ENCODE results near the gene SMAD1. TPM values are rescaled to one million over a fixed set of nuclear protein-coding genes. Genes with fewer than 3 reads are reported as not detected.
A peak's percentile ranks its signal among the peaks of the same experiment; 100 is the strongest.
"Not testable (repeated sequence)": the region's sequence is repeated elsewhere in the genome, so short reads cannot be mapped to it uniquely, and the experiment has no call there.

Gene SMAD1
- total RNA-seq, 2 experiments from 2014 or later, result 0.65 TPM; not detected in 1

DNA sequence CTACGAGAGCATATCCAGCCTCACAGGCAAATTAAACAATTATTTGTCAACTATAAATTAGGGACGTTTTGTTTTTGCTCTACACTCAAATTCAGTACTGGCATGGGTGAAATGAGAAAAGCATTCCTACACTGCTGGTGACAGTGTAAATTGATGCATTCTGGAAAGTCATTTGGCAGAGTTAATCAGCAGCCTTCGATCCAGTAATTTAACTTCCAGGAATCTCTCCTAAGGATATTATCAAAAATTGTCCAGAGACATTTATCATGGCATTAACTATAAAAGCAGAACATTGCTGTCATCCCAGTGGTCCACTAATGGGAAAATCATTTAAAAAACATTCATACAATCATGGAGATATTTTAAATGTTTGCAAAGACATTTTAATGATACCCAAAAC is 70.0 kb downstream of the SMAD1 start:
- Mint-ChIP-seq H3K4me3 (no peak overlapping the region), H3K27ac (no peak overlapping the region), H3K9me3 (ENCODE audit: insufficient read depth) (no peaks in the 10 kb centered on the region), H3K36me3 (ENCODE audit: low read depth) (no peaks in the 10 kb centered on the region), H3K4me1 (ENCODE audit: low read depth) (peaks cover 4% of the 10 kb centered on the region), H3K27me3 (ENCODE audit: low read depth) (peaks cover 2% of the 10 kb centered on the region)
- ATAC-seq, result no peak
- no peak for DNase-seq
- POLR2A ChIA-PET, result no interaction called here
- CTCF ChIA-PET, result no interaction called here

DNA sequence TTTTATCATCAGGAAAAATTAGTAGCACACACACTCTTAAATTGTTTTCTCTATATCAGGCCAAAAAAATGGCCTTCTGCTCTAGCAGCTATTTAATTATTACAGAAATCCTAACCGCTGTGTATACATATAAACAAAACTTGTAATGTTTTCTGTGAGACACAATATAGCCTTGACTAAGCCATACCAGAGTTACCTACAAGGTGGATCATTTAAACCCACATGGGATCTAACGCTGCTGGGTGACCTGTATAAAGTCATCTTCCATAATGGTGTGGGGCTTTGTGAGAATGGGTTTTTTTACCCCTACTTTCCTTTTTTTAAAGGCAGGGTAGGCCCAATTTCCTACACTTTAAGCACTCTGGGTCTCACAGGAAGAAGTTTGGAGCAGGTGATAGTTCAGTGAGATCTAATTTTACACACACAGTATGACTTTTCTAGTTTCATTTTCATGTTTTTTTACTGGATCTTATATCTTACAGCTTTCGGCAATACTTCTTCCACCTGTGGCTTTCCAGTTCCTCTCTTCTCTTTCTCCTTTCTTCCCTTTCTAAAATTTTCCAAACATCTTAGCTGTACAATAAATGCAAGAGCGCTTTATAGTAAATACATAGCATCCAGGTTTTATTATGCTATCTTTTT is 70.6 kb downstream of the SMAD1 start:
- Mint-ChIP-seq H3K4me3 (no peak overlapping the region), H3K9me3 (ENCODE audit: insufficient read depth) (no peaks in the 10 kb centered on the region), H3K36me3 (ENCODE audit: low read depth) (no peaks in the 10 kb centered on the region), H3K27ac (no peak overlapping the region), H3K27me3 (ENCODE audit: low read depth) (peaks cover 2% of the 10 kb centered on the region), H3K4me1 (ENCODE audit: low read depth) (peaks cover 4% of the 10 kb centered on the region)
- POLR2A ChIA-PET, result no interaction called here
- no peak for DNase-seq
- no peak for ATAC-seq
- CTCF ChIA-PET, result interaction anchor here (1.4 to 2.6 kb wide), 2 partner anchors 64 to 318 kb away, joined by 3 to 9 read pairs; no protein-coding TSS in a partner anchor

DNA sequence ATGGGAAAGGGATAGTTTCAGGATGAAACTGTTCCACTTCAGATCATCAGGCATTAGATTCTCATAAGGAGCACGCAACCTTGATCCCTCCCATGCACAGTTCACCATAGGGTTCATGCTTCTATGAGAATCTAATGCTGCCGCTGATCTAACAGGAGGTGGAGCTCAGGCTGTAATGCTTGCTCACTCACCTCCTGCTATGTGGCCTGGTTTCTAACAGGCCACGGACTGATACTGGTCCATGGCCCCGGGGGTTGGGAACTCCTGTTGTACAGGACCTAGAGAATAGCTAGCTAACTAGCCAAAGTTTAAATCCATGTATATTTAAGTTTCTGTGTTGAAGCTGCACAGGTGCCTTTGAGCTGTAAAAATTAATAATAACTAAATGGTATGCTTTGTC is 71.7 kb downstream of the SMAD1 start:
- Mint-ChIP-seq H3K36me3 (ENCODE audit: low read depth) (no peaks in the 10 kb centered on the region), H3K4me3 (no peak overlapping the region), H3K27me3 (ENCODE audit: low read depth) (peaks cover 2% of the 10 kb centered on the region), H3K9me3 (ENCODE audit: insufficient read depth) (no peaks in the 10 kb centered on the region), H3K4me1 (ENCODE audit: low read depth) (peaks cover 4% of the 10 kb centered on the region), H3K27ac (no peak overlapping the region)
- POLR2A ChIA-PET, result no interaction called here
- ATAC-seq, result no peak
- CTCF ChIA-PET, result interaction anchor here (1.4 to 2.6 kb wide), 2 partner anchors 63 to 319 kb away, joined by 3 to 9 read pairs; no protein-coding TSS in a partner anchor
- no peak for DNase-seq

DNA sequence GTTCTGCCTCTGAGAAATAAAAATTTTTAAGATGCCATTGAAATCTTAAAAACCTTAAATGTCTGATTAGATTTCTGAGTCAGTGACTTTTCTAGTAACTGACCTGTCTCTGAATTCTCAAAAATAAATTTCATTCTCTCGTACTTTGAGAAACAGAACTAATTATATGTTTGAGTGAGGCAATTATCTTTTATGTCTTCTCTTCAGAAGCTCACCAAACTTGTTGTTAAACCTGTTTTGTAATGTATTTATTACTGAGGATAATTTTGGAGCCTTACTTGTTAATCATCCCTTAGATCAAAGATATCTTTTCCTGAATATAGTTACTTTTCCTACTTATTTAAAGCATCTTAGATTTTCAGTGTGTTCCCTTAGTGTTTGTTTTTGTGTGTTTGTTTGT is 73.0 kb downstream of the SMAD1 start:
- ChIA-PET CTCF (interaction anchor here (2.6 kb wide), 1 partner anchor 320 kb away, joined by 9 read pairs; no protein-coding TSS in a partner anchor), POLR2A (no interaction called here)
- H3K9me3 Mint-ChIP-seq (ENCODE audit: insufficient read depth), result no peaks in the 10 kb centered on the region
- ATAC-seq (no peak), DNase-seq (no peak)
- H3K27me3 Mint-ChIP-seq (ENCODE audit: low read depth), result peaks cover 5% of the 10 kb centered on the region
- no peak overlapping the region for H3K4me3 Mint-ChIP-seq
- H3K4me1 Mint-ChIP-seq (ENCODE audit: low read depth), result peaks cover 4% of the 10 kb centered on the region
- no peaks in the 10 kb centered on the region for H3K36me3 Mint-ChIP-seq (ENCODE audit: low read depth)
- H3K27ac Mint-ChIP-seq, result no peak overlapping the region

DNA sequence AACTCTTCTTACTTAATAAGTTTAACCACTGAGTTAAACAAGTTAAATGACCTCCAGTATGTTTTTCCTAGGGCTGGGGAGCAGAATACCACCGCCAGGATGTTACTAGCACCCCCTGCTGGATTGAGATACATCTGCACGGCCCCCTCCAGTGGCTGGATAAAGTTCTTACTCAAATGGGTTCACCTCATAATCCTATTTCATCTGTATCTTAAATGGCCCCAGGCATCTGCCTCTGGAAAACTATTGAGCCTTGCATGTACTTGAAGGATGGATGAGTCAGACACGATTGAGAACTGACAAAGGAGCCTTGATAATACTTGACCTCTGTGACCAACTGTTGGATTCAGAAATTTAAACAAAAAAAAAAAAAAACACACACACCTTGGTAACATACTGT is 76.1 kb downstream of the SMAD1 start:
- Mint-ChIP-seq H3K9me3 (ENCODE audit: insufficient read depth) (no peaks in the 10 kb centered on the region), H3K27ac (no peak overlapping the region), H3K27me3 (ENCODE audit: low read depth) (peaks cover 5% of the 10 kb centered on the region), H3K4me1 (ENCODE audit: low read depth) (no peaks in the 10 kb centered on the region), H3K4me3 (no peak overlapping the region), H3K36me3 (ENCODE audit: low read depth) (no peaks in the 10 kb centered on the region)
- POLR2A ChIA-PET, result no interaction called here
- DNase-seq (peak; percentile 63), ATAC-seq (peak; percentile 73)
- CTCF ChIA-PET, result interaction anchor here (0.7 to 1.2 kb wide), 11 partner anchors 10 to 341 kb away, joined by 3 to 18 read pairs (median 4); no protein-coding TSS in a partner anchor

DNA sequence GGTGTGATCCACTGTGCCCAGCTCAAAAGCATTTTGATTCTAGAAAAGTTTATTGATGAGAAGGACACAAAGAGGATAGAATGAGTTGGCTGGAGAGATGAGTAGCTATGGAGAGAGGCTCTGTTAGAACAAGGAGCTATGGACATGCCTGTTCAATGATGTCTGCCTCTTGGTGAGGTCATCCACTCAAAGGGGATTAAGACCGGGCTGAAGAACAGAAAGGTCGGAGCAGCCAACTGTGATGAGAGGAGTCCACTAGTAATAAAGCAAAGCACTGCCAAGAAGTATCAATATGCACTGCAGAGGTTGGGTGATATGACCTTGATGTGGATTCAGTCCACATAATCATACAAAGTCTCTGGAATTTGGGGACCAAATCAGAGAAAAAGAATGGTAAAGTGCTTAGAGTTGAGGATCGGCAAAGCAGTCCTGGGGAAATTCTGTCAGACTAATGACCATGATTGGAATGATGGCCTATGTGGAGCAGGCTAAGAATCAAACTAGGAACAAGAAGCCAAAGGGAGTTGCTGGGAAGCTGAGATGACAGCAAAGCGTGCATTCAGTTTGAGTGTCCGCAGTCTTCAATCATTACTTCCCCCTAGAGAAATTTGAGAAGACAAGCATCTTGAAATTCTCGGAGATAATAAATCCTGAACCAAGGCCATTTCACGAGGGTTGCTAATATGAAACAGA is 81.8 kb downstream of the SMAD1 start:
- ChIA-PET CTCF (no interaction called here), POLR2A (no interaction called here)
- ATAC-seq, result no peak
- Mint-ChIP-seq H3K4me3 (no peak overlapping the region), H3K4me1 (ENCODE audit: low read depth) (no peaks in the 10 kb centered on the region), H3K27ac (no peak overlapping the region), H3K9me3 (ENCODE audit: insufficient read depth) (no peaks in the 10 kb centered on the region), H3K27me3 (ENCODE audit: low read depth) (peaks cover 19% of the 10 kb centered on the region), H3K36me3 (ENCODE audit: low read depth) (no peaks in the 10 kb centered on the region)
- DNase-seq, result no peak

DNA sequence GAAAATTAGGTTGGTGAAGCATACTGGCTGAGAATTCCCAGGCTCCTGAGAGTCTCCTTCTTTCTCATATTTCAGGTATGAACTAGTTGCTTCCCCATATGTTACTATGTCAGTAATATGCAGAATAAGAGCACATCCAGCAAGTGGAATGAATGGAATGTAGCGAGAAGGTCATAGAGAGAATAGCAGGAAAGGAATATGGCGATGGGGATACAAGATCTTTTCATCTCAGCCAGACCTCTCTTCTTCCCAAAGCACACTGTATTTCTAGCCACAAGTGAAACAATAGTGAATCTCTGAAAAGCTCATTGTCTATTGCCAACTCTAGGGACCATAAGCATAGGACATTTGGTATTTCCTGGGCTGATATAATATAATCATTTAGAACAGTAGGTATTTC is 82.9 kb downstream of the SMAD1 start:
- no peaks in the 10 kb centered on the region for H3K4me1 Mint-ChIP-seq (ENCODE audit: low read depth)
- H3K4me3 Mint-ChIP-seq, result no peak overlapping the region
- no peaks in the 10 kb centered on the region for H3K9me3 Mint-ChIP-seq (ENCODE audit: insufficient read depth)
- ChIA-PET CTCF (no interaction called here), POLR2A (no interaction called here)
- no peaks in the 10 kb centered on the region for H3K36me3 Mint-ChIP-seq (ENCODE audit: low read depth)
- DNase-seq, result no peak
- no peak for ATAC-seq
- H3K27me3 Mint-ChIP-seq (ENCODE audit: low read depth), result peaks cover 18% of the 10 kb centered on the region
- H3K27ac Mint-ChIP-seq, result no peak overlapping the region

DNA sequence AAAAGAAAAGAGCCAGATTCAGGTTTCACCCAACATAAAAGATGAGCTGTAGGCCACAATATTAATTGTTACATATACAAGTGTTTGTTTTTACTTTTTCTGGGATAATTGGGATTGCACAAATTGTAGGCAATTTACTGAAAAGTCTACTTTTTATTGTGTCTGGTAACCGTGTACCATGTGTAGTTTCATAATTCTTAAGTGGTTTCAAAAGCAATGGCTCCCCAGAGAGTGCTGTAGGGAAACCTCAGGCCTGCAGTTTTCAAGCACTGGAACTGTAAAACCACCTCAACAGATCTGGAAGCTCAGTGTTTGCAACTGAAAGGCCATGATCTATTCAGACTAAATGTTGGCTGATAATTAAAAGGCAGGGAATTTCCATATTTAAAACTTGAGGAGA is 83.7 kb downstream of the SMAD1 start:
- no peak overlapping the region for H3K4me3 Mint-ChIP-seq
- H3K4me1 Mint-ChIP-seq (ENCODE audit: low read depth), result no peaks in the 10 kb centered on the region
- H3K9me3 Mint-ChIP-seq (ENCODE audit: insufficient read depth), result no peaks in the 10 kb centered on the region
- ChIA-PET POLR2A (interaction anchor here (0.7 kb wide), 1 partner anchor 54 kb away, joined by 5 read pairs; the partner anchor contains the start of gene MMAA), CTCF (no interaction called here)
- DNase-seq (no peak), ATAC-seq (no peak)
- no peak overlapping the region for H3K27ac Mint-ChIP-seq
- H3K27me3 Mint-ChIP-seq (ENCODE audit: low read depth), result peaks cover 20% of the 10 kb centered on the region
- H3K36me3 Mint-ChIP-seq (ENCODE audit: low read depth), result no peaks in the 10 kb centered on the region

DNA sequence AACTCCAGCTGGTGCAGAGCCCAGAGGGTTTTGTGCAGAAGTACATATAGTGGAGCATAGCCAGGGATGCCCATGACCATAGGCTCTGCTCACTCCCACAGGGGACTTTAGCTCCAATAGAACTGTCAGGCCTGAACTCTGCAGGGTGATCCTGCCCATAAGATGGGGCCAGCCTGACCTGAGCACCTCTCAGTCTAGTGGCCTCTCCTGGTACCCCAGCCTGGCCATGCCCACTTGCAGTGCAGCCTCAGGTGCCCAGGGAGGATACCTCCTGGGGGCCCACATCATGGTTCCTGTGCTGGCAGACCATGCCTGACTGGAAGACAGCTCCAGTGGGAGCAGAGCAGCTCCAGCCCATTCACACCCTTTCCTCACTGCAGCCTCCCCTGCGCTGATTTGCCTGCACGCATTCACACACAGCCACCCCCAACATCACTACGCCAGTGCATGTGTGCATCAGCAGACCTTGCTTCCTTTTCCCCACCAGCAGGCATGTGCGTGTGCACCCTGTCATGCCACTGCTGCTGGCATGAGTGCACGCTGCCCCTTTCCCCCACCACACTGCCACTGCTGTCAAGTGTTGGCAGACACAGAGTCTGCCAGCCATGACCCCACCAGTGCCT is 84.5 kb downstream of the SMAD1 start:
- ChIA-PET POLR2A (no interaction called here), CTCF (no interaction called here)
- Mint-ChIP-seq H3K9me3 (ENCODE audit: insufficient read depth) (no peaks in the 10 kb centered on the region), H3K4me1 (ENCODE audit: low read depth) (no peaks in the 10 kb centered on the region), H3K36me3 (ENCODE audit: low read depth) (no peaks in the 10 kb centered on the region), H3K27ac (no peak overlapping the region), H3K4me3 (no peak overlapping the region), H3K27me3 (ENCODE audit: low read depth) (peaks cover 20% of the 10 kb centered on the region)
- no peak for DNase-seq
- no peak for ATAC-seq

DNA sequence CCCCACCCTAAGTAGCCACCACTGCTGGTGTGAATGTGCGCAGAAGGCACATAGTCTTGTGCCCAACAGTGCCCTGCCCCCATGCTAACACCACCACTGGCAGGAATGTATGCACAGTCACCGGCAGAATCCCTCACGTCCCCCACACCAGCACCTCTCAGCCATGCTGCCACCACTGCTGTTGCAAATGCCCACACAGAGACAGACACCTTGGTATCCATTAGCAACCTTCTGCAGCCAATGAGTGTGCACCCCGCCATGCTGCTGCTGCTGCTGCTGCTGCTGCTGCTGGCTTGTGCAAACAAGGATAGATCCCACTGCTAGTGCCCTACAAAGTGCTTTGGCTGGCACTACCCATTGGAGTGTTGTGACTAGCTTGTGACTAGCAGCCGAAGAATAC is 85.1 kb downstream of the SMAD1 start:
- Mint-ChIP-seq H3K9me3 (ENCODE audit: insufficient read depth) (no peaks in the 10 kb centered on the region), H3K36me3 (ENCODE audit: low read depth) (no peaks in the 10 kb centered on the region), H3K4me1 (ENCODE audit: low read depth) (no peaks in the 10 kb centered on the region), H3K4me3 (no peak overlapping the region), H3K27me3 (ENCODE audit: low read depth) (peaks cover 20% of the 10 kb centered on the region), H3K27ac (no peak overlapping the region)
- ATAC-seq, result no peak
- DNase-seq, result no peak
- CTCF ChIA-PET, result no interaction called here
- POLR2A ChIA-PET, result no interaction called here

DNA sequence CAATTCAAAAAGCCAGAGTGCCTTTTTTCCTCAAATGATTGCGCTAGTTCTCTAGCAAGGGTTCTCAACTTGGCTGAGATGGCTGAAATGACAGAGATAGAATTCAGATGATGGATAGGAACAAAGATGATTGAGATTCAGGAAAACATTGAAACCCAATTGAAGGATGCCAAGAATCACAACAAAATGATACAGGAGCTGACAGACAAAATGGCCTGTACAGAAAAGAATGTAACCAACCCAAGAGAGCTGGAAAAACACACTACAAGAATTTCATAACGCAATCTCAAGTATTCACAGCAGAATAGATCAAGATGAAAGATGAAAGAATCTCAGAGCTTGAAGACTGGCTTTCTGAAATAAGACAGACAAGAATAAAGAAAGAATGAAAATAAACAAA is 85.9 kb downstream of the SMAD1 start:
- Mint-ChIP-seq H3K9me3 (ENCODE audit: insufficient read depth) (no peaks in the 10 kb centered on the region), H3K4me3 (no peak overlapping the region), H3K4me1 (ENCODE audit: low read depth) (no peaks in the 10 kb centered on the region), H3K36me3 (ENCODE audit: low read depth) (no peaks in the 10 kb centered on the region), H3K27ac (no peak overlapping the region), H3K27me3 (ENCODE audit: low read depth) (peaks cover 20% of the 10 kb centered on the region)
- DNase-seq (no peak), ATAC-seq (no peak)
- ChIA-PET CTCF (interaction anchor here (1.0 kb wide), 1 partner anchor 10 kb away, joined by 3 read pairs; no protein-coding TSS in a partner anchor), POLR2A (no interaction called here)

DNA sequence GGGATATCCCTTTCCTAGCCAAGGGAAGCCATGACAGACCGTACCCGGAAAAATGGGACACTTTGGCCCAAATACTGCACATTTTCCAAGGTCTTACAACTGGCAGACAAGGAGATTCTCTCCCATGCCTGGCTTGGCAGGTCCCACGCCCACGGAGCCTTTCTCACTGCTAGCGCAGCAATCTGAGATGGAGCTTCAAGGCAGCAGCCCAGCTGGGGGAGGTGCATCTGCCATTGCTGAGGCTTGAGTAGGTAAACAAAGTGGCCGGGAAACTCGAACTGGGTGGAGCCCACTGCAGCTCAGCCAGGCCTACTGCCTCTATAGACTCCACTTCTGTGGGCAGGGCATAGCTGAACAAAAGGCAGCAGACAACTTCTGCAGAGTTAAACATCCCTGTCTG is 92.9 kb downstream of the SMAD1 start:
- ATAC-seq; H3K4me1 Mint-ChIP-seq (ENCODE audit: low read depth); CTCF ChIA-PET; H3K27ac Mint-ChIP-seq; H3K4me3 Mint-ChIP-seq; H3K36me3 Mint-ChIP-seq (ENCODE audit: low read depth); DNase-seq; POLR2A ChIA-PET; H3K9me3 Mint-ChIP-seq (ENCODE audit: insufficient read depth): not testable (repeated sequence)
- peaks cover 10% of the 10 kb centered on the region for H3K27me3 Mint-ChIP-seq (ENCODE audit: low read depth)
